Retina (tissue), 1 donor: ENCODE measurements around the gene FOXA1.
"Not testable (repeated sequence)": the region's sequence is repeated elsewhere in the genome, so short reads cannot be mapped to it uniquely, and the experiment has no call there.

ENCODE experiments used
- DNase-seq: peaks from one replicate; pipeline ENCODE4 v3.0.0-alpha.2; 2016

Gene FOXA1

DNA sequence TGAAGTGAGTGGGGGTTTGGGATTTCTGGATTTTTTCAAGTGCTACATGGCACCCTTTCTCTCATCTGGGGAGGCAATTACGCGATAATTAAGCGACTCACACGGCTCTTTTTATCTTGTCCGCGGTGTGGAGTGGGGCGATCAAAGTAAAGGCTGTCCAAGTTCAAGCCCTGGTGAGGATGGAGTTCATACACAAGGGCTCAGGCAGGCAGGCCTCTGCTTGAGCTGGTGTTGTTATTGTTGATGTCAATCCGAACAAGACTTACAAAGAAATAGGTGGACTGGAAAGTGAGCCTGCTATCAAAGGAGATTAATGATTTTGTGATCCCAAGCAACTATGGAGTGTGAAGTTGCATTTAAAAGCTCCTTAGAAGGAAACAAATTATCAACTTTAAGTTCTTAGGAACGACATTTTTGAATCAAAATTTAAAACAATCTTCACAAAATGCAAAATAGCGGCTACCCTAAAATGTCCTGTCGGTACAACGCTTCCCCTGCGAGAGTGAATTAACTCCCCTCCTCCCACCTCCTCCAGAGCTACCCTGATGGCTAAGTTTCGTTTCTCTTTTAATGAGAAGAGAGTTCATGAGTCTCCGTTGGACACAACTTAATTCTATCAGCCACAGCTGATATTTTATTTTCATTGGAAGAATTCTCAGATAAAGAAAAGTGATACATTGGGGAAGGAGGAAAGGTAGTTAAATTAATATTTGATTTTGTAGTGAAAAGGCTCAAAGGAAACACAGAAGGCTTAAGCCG, 5.9 kb downstream of the FOXA1 start:
- DNase-seq = peak; percentile 56

DNA sequence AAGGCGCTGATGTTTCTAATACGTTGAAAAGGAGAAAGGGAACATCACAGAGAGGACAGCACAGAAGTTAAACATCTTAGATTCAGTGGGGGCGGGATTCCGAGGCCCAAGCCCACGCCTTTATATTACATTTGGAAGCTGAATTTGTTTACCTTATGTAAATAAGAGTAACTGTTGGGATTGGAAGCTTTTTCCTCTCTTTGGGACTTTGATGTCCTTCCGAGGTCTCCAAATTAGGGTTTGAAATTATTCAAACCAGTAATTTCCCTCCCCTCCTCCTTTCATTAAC, 6.4 kb downstream of the FOXA1 start:
- no peak for DNase-seq

- peak; percentile 92 for DNase-seq
Measured at GRCh38 chr14:37587881-37588666, 7.0 kb downstream of the FOXA1 start.

GRCh38 chr14:37587131-37587803, 7.8 kb downstream of the FOXA1 start:
- DNase-seq = peak; percentile 54

DNA sequence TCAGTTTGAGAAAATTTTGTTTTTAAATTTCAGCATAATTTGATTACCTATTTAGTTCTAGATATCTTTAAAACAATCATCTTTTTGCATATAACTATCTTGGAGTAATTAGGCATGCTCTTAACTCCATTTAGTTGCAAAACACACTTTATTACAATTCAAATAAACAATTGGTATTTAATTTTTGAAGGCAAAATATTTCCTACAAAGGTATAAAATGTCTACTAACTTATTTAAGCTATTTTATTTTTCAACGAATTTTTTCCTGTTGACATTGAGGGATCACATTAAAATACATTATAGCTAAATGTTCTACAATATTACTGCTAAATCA, 8.3 kb downstream of the FOXA1 start:
- no peak for DNase-seq

- peak; percentile 28 for DNase-seq
Measured at GRCh38 chr14:37585971-37586796, 8.9 kb downstream of the FOXA1 start.

- peak; percentile 62 for DNase-seq
Measured at GRCh38 chr14:37585101-37585511, 9.9 kb downstream of the FOXA1 start.

GRCh38 chr14:37584211-37585100, 10.6 kb downstream of the FOXA1 start:
- DNase-seq = peak; percentile 72

GRCh38 chr14:37583358-37584210, 11.5 kb downstream of the FOXA1 start:
- DNase-seq = peak; percentile 65

DNA sequence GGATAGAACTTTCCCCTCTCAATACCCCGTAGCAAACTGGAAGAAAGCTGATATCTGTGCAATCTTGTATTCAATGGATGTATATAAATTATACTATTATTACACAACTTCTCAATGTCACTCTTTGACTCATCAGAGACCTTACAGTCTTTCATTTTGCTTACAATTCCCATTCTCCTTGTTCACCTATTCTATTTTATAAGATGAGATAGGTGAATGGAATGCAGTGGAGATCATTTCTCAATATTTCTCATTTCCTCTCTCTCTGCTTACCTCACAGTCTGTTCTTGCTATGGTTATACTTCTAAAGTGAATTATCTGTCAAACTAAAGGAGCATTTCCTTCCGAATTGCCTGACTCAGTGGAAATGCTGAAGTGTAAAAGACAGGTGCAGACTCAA, 14.9 kb downstream of the FOXA1 start:
- DNase-seq = no peak

- peak; percentile 72 for DNase-seq
Measured at GRCh38 chr14:37579274-37579673, 15.8 kb downstream of the FOXA1 start.

- DNase-seq = no peak
Measured at GRCh38 chr14:37573356-37573755, 21.7 kb downstream of the FOXA1 start.

GRCh38 chr14:37571391-37571790, 23.7 kb downstream of the FOXA1 start:
- no peak for DNase-seq

DNA sequence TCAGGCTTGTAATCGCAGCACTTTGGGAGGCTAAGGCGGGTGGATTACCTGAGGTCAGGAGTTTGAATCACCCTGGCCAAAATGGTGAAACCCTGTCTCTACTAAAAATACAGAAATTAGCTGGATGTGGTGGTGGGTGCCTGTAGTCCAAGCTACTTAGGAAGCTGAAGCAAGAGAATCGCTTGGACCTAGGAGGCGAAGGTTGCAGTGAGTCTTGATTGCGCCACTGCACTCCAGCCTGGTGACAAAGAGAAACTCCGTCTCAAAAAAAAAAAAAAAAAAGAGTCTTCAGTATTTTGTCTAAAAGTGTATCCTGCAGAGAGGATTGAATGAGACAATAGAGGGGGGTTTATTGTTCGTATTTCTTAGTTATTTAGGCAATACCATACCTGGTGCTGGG, 25.3 kb downstream of the FOXA1 start:
- no peak for DNase-seq

- no peak for DNase-seq
Measured at GRCh38 chr14:37566811-37567371, 28.2 kb downstream of the FOXA1 start.

GRCh38 chr14:37565550-37565949, 29.5 kb downstream of the FOXA1 start:
- no peak for DNase-seq

- no peak for DNase-seq
Measured at GRCh38 chr14:37563189-37563588, 31.9 kb downstream of the FOXA1 start.

DNA sequence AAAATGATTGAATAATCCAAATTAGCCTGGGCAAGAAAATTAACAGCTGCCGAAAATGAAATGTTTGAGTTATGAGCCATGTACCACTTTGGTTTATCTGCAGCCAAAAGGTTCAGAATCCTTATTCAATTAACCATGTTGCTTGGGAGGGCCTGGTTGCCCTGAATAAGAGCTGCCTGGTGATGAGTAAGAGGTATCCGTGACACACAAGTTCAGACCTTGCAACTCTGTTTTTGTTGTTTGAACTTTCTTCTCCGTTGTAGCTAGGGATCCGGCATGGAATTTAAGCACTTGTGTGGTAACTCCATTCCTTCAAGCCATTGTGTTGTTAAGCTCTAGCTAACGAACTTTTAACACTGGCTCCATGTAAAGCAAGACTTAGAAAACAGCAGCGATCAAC, 35.7 kb downstream of the FOXA1 start:
- no peak for DNase-seq

GRCh38 chr14:37558740-37559139, 36.3 kb downstream of the FOXA1 start:
- DNase-seq = no peak

DNA sequence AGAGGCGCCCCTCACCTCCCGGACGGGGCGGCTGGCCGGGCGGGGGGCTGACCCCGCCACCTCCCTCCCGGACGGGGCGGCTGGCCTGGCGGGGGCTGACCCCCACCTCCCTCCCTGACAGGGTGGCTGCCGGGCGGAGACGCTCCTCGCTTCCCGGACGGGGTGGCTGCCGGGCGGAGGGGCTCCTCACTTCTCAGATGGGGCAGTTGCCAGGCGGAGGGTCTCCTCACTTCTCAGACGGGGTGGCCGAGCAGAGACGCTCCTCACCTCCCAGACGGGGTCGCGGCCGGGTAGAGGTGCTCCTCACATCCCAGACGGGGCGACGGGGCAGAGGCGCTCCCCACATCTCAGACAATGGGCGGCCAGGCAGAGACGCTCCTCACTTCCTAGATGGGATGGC, 39.5 kb downstream of the FOXA1 start:
- DNase-seq = not testable (repeated sequence)
